ENCODE results near the gene TMEM106A.
"Not testable (repeated sequence)": the region's sequence is repeated elsewhere in the genome, so short reads cannot be mapped to it uniquely, and the experiment has no call there.

TMEM106A gene

DNA sequence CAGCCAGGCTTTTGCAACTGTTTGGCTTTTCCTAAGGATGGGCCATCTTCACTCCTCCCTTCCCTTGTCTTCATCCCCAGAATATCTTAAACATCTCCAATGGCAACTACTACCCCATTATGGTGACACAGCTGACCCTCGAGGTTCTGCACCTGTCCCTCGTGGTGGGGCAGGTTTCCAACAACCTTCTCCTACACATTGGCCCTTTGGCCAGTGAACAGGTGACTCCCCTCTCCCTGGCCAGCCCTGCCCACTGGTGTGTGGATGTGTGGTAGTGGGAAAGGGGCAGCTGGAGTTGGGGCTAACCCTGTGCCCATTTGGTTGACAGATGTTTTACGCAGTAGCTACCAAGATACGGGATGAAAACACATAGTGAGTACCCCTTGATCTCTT, 4.7 kb downstream of the TMEM106A start:
- DNase-seq: no peak

DNA sequence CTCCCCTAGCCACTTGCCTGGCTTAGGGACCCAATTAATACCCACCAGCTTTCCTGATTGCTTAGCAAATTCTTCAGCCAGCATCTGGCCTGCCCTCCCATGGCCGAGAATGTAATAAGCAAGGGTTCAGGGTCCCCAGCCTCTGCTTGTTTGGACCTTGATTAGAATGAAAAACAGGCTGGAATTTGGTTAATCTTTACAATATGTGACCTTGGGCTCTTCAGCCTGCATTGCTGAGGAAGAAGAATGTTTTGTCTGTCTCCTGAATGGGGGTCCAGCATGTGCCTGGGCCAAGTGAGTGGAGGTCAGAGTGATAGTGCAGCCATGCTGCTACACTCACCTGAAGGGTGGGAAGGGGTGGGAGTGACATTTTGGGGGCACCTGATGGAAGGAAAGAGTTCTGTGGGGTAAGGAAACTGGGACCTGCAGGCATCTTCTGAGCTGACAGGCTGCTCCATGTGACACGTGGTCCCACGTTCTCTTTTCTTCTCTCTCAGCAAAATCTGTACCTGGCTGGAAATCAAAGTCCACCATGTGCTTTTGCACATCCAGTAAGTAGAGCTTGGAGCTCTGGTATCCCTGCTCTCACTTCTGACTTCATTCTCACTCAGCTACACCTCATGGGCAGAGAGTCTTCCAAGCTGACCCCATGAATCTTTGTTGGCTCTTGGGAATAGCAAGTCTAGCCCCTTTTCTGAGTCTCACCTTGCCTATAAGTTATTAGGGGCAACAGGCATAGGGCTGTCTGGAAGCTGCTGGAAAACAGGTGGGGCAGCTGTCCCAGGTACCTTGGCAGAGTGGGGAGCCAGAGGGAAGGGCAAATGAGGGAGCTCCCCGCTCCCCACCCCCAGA, 5.3 kb downstream of the TMEM106A start:
- DNase-seq: no peak

DNA sequence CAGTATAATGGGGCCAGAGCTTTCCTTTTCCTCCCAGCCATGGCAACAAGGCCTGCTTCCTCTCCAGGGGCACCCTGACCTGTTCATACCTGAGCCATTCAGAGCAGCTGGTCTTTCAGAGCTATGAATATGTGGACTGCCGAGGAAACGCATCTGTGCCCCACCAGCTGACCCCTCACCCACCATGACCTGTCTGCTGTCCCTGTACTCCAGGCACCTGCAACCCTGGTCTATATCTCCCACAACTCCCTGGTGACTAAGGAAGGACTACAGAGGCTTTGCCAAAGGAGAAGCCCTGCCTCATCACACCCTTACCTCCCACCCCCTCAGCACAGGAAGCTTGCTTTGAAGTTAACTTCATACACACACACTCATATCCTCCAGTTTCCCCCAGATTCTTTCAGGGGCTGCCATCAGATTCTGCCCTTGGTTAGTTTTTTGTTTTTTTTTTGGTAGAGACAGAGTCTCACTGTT, 6.0 kb downstream of the TMEM106A start:
- DNase-seq: no peak

DNA sequence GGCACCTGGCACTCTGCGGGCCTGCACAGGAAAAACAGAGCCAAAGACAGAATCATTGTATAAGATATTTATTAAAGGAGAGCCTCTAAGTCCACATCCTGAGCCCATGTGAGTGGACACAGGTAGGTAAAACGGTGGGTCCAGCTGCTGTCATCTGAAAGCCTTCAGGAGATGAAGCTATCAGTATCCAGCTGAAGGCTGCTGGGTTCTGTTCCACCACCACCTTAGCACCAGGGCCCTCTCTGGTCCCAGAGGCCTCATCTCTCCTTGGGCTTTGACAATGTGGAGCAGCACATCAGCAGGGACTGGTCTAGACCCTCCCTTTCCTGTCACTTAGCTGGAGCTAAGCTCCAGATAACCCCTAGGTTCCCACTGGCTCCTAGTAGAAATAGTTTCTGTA, 7.3 kb downstream of the TMEM106A start:
- no peak for DNase-seq

DNA sequence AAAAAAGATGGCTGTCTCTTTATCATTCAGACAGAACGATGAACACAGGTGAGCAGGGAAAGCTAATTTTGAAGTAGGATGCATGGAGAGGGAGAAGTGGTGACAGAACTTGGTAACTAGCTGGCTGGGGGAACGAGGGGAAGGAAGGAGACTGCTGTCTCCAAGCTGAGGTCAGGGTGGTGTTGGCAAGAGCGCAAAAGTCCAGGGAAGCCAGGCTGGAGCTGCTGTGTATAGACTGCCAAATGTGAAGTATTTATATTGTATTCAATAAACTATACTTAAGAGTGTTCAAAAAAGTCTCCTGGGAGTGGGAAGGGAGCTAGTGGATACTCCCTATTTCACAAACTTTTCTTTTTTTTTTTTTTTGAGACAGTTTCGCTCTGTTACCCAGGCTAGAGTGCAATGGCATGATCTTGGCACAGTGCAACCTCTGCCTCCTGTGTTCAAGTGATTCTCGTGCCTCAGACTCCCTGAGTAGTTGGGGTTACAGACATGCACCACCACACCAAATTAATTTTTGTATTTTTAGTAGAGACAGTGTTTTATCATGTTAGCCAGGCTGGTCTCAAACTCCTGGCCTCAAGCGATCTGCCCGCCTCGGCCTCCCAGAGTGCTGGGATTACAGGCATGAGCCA, 8.2 kb downstream of the TMEM106A start:
- DNase-seq: peak; percentile 8

DNA sequence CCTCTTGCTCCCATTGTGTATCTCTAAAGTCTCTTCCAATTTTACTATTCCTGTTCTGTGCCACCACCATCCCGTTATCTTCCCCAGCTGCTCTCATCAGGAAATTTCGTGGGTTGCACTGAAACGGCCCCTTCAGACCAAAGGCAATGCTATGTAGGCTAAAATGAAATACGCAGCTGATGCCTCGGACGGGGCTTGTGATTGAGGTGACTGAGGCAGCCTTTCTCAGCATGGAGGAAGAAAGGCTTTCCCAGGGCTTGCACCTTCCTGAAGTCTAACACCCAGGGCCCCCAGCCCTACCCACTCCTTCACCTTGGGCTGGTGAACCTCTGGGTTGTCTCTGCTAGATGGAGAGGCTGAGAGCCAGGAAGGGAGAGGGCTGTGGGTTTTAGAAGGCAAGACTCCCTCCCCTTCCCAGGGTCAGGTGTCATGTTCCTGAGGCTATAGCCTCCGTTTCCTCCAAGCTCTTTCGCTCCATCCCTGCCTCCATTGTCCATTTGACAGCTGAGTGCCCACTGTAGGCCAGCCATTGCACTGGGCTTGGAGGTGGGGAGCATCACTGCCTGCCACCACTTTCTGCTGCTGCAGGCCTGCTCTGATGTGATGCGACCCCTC, 8.9 kb downstream of the TMEM106A start:
- no peak for DNase-seq

DNA sequence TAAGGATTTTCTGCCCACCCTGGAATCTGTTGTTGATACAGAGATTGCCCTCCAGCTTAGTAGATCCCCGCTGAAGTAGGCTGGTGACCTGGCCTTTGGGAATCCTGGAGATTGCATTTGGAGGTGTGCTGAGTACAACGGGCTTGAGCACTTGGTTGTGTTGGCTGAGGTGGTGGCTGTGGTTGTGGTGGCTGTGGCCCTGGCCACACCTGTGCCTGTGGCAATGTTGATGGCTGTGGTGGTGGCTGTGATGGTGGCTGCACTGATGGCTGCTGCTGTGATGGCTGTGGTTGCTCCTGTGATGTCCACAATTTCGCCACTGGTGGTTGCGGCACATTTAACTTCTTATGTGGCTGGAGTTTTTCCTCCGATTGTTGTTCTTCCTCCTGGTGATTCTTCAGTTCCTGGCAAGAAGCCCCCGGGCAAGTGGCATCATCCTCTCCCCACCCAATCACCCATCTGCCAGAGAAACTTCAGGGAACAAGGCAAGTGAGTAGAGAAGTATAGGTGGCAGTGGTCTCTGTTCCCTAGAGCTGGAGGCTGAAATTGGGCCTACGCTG, 12.6 kb downstream of the TMEM106A start:
- peak; percentile 29 for DNase-seq

DNA sequence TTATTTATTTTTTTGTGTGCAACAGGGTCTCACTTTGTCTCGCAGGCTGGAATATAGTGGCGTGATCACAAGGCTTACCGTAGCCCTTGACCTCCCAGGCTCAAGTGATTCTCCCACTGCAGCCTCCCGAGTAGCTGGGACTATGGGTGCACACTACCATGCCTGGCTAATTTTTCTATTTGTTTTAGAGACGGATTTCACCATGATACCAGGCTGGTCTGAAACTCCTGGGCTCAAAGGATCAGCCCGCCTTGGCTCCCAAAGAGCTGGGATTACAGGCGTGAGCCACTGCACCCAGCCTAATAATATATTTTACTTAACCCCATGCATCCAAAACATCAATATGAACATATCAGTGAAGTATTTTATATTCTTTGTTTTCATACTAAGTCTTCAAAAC, 14.7 kb downstream of the TMEM106A start:
- DNase-seq: peak; percentile 10

DNA sequence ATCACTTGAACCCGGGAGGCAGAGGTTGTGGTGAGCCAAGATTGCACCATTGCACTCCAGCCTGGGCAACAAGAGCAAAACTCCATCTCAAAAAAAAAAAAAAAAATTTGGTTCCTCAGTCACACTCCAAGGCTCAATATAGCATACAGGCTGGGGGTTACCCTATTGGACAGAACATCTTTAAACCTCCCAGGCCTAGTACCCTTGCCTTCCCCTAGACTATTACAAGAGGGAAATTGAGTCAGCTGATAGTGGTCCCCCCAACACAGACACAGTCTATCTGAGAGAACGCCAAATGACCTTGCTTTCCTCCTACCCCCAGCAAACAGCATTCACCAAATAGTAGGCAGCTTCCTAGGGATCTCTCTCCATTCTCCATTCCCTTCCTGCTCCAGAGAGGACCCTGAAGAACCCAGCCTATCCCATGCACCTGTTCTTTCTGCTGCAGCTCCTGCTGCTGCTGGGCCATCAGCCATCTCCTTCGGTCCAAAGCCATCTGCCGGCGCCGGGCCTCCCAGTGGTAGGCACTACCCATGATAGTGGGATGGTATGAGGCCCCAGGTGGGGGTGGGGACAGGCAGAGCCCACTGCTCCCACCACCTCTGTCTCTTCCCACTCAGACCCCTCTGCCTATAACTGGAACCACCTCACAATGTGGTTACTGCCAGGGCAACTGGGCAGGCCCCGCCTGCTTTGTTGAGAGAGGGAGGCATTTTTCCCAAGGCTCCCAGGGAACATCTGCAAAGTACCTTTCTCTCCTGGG, 16.5 kb downstream of the TMEM106A start, which contains the start of gene CCDC200:
CCDC200 (minus strand) TSS at position 604 of the 763 bp plus-strand sequence; CDS start at position 535, 69 bp downstream.
- DNase-seq: not testable (repeated sequence)

DNA sequence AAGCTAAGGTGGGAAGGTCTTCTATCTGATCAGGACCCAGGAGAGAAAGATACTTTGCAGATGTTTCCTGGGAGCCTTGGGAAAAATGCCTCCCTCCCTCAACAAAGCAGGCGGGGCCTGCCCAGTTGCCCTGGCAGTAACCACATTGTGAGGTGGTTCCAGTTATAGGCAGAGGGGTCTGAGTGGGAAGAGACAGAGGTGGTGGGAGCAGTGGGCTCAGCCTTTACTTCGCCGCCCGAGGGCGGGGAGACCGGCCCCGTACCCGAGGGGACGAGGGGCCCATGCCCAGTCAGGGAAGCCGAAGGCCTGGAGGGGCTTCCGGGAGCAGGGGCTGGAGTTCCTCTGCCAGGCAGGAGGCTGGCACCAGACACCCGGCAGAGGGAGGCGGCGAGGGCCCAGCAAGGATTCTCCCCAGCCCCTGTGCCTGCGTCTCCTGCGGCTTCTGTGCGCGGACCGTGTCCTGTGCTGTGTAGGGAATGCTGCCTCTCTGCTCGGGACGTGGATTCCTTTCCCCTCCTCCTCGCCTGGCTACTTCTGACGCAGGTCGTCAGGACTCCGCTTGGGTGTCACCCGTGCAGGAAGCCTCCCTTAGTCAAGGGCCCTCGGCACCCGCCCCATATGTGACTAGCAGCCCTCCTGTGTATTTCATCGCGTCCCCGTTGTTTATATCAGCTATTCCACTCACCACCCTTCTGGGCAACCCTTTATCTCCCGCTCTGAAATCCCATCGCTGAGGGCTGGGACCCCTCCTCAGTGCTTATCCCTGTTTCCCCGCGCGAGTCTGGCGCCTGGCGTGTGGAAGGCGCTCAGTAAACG, 19.7 kb downstream of the TMEM106A start:
- DNase-seq: peak; percentile 40

DNA sequence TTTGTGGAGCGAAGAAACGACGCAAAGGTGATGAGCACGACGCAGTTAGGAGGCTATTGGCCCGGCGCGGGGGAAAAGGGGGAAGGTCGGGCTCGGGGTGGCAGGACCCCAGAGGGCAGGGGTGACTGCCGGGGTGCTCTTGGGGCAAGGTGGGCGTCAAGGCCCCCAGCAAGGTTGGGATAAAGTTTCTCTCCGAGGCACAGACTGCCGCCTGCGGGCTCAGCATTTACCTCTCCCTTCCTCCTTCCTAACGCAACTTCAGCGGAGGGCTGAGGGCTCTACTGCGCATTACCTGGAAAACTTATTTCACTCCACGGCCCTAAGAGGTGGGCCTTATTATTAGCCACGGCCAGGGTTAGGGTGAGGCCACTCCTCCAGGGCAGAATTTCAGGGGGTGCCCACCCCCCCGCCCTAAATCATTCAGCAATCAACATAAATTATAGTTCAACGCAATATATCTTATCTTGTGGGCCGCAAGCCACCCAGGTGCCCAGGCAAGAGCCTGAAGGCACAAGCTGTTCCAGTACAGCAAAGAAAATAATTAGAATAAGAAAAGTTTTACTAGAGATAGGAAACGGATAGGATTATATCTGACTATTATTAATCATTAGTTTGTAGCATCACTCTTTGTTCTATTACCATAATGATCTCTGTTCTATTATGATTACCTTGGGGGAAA, 20.5 kb downstream of the TMEM106A start:
- DNase-seq: peak; percentile 78

DNA sequence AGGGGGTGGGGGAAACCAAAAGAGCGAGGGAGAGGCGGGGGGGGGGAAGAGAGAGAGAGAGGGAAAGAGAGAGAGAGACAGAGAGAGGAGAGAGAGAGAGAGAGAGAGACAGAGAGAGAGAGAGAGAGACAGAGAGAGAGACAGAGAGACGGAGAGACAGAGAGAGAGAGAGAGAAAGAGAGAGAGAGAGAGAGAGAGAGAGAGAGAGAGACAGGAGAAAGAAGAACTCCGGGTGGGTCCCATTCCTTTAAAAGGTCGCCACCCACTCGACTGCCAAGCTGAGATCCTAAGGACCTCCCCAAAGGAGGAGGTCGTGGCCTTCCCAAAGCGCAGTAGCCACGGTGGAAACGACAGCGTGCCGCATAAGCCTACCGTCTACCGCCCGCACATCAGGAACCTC, 21.6 kb downstream of the TMEM106A start:
- not testable (repeated sequence) for DNase-seq

DNA sequence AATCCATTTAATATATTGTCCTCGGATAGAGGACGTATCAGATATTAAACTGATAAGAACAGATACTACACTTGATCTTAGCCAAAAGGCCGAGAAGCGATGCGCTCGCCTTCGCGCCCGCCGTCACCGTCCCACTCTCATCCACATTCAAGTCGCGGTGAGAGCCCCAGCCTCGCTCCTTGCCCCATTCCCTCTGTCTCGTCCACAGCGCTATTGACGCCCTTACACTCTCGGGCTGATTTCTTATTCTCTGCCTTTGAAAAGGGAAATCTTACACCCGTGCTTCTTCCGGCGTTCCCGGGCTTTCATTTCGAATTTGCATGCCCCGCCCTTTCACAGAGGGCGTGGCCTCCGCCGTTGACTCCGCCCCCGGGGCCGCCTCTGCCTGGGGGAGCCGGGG, 22.2 kb downstream of the TMEM106A start, which contains the start of gene RNU2-1:
RNU2-1 (minus strand) TSS at position 101 of the 400 bp plus-strand sequence.
- not testable (repeated sequence) for DNase-seq

DNA sequence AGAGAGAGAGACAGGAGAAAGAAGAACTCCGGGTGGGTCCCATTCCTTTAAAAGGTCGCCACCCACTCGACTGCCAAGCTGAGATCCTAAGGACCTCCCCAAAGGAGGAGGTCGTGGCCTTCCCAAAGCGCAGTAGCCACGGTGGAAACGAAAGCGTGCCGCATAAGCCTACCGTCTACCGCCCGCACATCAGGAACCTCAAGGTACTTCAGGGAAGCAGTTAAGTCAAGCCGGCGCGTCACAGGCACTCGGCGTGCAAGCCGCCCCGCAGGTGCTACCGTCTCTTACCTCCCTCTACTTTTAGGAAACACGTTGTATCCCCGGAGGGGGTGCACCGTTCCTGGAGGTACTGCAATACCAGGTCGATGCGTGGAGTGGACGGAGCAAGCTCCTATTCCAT, 27.9 kb downstream of the TMEM106A start:
- not testable (repeated sequence) for DNase-seq

DNA sequence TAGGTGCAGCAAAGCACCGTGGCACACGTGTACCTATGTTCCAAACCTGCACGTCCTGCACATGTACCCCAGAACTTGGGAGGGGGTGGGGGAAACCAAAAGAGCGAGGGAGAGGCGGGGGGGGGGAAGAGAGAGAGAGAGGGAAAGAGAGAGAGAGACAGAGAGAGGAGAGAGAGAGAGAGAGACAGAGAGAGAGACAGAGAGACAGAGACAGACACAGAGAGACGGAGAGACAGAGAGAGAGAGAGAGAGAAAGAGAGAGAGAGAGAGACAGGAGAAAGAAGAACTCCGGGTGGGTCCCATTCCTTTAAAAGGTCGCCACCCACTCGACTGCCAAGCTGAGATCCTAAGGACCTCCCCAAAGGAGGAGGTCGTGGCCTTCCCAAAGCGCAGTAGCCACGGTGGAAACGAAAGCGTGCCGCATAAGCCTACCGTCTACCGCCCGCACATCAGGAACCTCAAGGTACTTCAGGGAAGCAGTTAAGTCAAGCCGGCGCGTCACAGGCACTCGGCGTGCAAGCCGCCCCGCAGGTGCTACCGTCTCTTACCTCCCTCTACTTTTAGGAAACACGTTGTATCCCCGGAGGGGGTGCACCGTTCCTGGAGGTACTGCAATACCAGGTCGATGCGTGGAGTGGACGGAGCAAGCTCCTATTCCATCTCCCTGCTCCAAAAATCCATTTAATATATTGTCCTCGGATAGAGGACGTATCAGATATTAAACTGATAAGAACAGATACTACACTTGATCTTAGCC, 29.1 kb downstream of the TMEM106A start:
- DNase-seq: not testable (repeated sequence)

DNA sequence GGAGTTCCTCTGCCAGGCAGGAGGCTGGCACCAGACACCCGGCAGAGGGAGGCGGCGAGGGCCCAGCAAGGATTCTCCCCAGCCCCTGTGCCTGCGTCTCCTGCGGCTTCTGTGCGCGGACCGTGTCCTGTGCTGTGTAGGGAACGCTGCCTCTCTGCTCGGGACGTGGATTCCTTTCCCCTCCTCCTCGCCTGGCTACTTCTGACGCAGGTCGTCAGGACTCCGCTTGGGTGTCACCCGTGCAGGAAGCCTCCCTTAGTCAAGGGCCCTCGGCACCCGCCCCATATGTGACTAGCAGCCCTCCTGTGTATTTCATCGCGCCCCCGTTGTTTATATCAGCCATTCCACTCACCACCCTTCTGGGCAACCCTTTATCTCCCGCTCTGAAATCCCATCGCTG, 34.8 kb downstream of the TMEM106A start:
- not testable (repeated sequence) for DNase-seq
